Measurements from ENCODE around the gene FGFBP1.

The FGFBP1 gene

DNA sequence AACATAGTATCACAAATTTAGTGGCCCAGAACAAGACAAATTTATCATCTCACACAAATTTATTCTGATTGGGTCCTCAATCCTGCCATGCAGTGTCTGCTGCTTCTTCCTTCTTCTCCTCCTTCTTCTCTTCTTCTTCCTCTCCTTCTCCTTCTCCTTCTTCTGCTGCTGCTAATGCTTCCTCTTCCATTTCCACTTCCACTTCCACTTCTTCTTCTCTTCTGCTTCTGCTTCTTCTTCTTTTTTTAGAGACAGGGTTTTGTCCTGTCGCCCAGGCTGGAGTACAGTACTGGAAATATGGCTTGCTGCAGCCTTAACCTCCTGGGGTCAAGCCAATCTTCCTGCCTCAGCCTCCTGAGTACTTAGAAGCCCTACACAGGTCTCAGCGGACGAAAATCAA is 37.5 kb downstream of the FGFBP1 start:
- no peak overlapping the region for H3K27ac ChIP-seq (ENCODE audit: extremely low read depth, low read depth, low read length)
- no peak for TF ChIP-seq ZNF157 (tag by site-specific recombination; IDR thresholded peaks at IDR 0.05)
- no peak for TF ChIP-seq ZNF571 (tag by site-specific recombination; IDR thresholded peaks at IDR 0.05)
- TF ChIP-seq, protein P1, sequence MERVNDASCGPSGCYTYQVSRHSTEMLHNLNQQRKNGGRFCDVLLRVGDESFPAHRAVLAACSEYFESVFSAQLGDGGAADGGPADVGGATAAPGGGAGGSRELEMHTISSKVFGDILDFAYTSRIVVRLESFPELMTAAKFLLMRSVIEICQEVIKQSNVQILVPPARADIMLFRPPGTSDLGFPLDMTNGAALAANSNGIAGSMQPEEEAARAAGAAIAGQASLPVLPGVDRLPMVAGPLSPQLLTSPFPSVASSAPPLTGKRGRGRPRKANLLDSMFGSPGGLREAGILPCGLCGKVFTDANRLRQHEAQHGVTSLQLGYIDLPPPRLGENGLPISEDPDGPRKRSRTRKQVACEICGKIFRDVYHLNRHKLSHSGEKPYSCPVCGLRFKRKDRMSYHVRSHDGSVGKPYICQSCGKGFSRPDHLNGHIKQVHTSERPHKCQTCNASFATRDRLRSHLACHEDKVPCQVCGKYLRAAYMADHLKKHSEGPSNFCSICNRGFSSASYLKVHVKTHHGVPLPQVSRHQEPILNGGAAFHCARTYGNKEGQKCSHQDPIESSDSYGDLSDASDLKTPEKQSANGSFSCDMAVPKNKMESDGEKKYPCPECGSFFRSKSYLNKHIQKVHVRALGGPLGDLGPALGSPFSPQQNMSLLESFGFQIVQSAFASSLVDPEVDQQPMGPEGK (tag by site-specific recombination; IDR thresholded peaks at IDR 0.05), result no peak
- TF ChIP-seq ZNF221 (tag by site-specific recombination; IDR thresholded peaks at IDR 0.05; ENCODE audit: borderline replicate concordance), result no peak
- H3K36me3 ChIP-seq (ENCODE audit: control insufficient read depth in 2 of 2, insufficient read depth in 1 of 2, low read length in 2 of 2), result no peaks in the 10 kb centered on the region
- ChIA-PET POLR2A (interaction anchor here (0.7 kb wide), 1 partner anchor 349 kb away, joined by 10 read pairs; no protein-coding TSS in a partner anchor), CTCF (no interaction called here)
- no peaks in the 10 kb centered on the region for H3K9me3 ChIP-seq (ENCODE audit: control insufficient read depth, insufficient read depth, low read depth, low read length)
- no peak overlapping the region for H3K4me3 ChIP-seq (ENCODE audit: low read depth, low read length)
- H3K4me1 ChIP-seq (ENCODE audit: control insufficient read depth, insufficient read depth, low read length), result no peaks in the 10 kb centered on the region

DNA sequence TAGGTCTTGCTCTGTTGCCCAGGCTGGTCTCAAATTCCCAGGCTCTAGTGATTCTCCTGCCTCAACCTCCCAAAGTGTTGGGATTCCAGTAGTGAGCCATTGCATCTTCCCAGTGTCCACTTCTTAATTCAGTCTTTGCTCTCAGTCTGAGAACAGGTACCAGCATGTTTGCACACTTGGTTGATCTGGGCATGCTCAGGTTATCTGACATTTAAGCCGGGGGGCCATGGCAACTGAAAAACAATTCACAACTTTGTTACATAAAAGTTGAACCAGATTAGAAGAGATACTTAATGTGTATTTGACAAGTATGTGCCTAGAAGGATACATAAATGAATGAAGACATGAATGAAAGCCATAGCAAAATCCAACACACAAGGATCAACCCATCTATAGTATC is 39.0 kb downstream of the FGFBP1 start:
- Histone ChIP-seq H3K36me3 (ENCODE audit: control insufficient read depth in 2 of 2, insufficient read depth in 1 of 2, low read length in 2 of 2) (no peaks in the 10 kb centered on the region), H3K27ac (ENCODE audit: extremely low read depth, low read depth, low read length) (no peak overlapping the region), H3K4me3 (ENCODE audit: low read depth, low read length) (no peak overlapping the region), H3K4me1 (ENCODE audit: control insufficient read depth, insufficient read depth, low read length) (no peaks in the 10 kb centered on the region), H3K9me3 (ENCODE audit: control insufficient read depth, insufficient read depth, low read depth, low read length) (no peaks in the 10 kb centered on the region)
- ChIA-PET CTCF (no interaction called here), POLR2A (no interaction called here)
- TF ChIP-seq MZF1 (tag by site-specific recombination; IDR thresholded peaks at IDR 0.05; ENCODE audit: borderline replicate concordance), result no peak
- no peak for TF ChIP-seq ZNF76 (tag by site-specific recombination; IDR thresholded peaks at IDR 0.05; ENCODE audit: borderline replicate concordance, low read depth)
- TF ChIP-seq ZNF16 (tag by site-specific recombination; IDR thresholded peaks at IDR 0.05; ENCODE audit: low read depth), result no peak
- no peak for TF ChIP-seq ZFP69B (tag by site-specific recombination; IDR thresholded peaks at IDR 0.05)
- TF ChIP-seq ZNF350 (tag by site-specific recombination; IDR thresholded peaks at IDR 0.05), result no peak
- no peak for TF ChIP-seq ZNF19 (tag by site-specific recombination; IDR thresholded peaks at IDR 0.05; ENCODE audit: low read depth)
- TF ChIP-seq, protein P2, sequence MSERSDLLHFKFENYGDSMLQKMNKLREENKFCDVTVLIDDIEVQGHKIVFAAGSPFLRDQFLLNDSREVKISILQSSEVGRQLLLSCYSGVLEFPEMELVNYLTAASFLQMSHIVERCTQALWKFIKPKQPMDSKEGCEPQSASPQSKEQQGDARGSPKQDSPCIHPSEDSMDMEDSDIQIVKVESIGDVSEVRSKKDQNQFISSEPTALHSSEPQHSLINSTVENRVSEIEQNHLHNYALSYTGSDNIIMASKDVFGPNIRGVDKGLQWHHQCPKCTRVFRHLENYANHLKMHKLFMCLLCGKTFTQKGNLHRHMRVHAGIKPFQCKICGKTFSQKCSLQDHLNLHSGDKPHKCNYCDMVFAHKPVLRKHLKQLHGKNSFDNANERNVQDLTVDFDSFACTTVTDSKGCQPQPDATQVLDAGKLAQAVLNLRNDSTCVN (tag by site-specific recombination; optimal IDR thresholded peaks at IDR 0.05), result no peak
- no peak for TF ChIP-seq KLF1 (tag by site-specific recombination; IDR thresholded peaks at IDR 0.05)
- TF ChIP-seq ZNF707 (tag by site-specific recombination; IDR thresholded peaks at IDR 0.05), result no peak
- no peak for TF ChIP-seq OSR2 (tag by site-specific recombination; IDR thresholded peaks at IDR 0.05)
- no peak for TF ChIP-seq ZNF416 (tag by site-specific recombination; IDR thresholded peaks at IDR 0.05)

DNA sequence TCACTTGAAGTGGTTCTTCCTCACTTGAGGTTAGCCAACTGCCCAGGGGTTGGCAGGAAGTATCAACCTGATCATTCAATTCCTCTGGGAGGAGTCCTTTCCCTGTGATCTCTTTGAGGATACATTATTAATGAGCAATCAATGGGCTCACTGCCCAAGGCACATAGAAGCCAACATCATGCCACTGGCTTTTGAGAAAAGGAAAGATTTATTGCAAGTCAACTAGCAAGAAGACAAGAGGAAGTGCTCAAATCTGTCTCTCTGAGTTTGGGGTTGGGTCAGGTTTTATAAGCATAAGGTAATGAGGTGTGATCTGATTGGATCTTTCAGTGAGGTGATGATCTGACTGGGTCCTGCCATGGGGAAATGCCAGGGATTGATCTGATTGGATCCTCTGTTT is 39.6 kb downstream of the FGFBP1 start:
- no peaks in the 10 kb centered on the region for H3K4me1 ChIP-seq (ENCODE audit: control insufficient read depth, insufficient read depth, low read length)
- no peaks in the 10 kb centered on the region for H3K9me3 ChIP-seq (ENCODE audit: control insufficient read depth, insufficient read depth, low read depth, low read length)
- ChIA-PET CTCF (interaction anchor here (0.8 to 1.4 kb wide), 2 partner anchors 16 to 464 kb away, joined by 3 to 5 read pairs; no protein-coding TSS in a partner anchor), POLR2A (no interaction called here)
- no peak overlapping the region for H3K4me3 ChIP-seq (ENCODE audit: low read depth, low read length)
- H3K36me3 ChIP-seq (ENCODE audit: control insufficient read depth in 2 of 2, insufficient read depth in 1 of 2, low read length in 2 of 2), result no peaks in the 10 kb centered on the region
- no peak overlapping the region for H3K27ac ChIP-seq (ENCODE audit: extremely low read depth, low read depth, low read length)
- TF ChIP-seq ZNF777 (tag by site-specific recombination; IDR thresholded peaks at IDR 0.05; ENCODE audit: borderline replicate concordance) (no peak), MEIS1 (CRISPR knock-in tag; IDR thresholded peaks at IDR 0.05; ENCODE audit: borderline replicate concordance) (no peak), GLI4 (tag by site-specific recombination; IDR thresholded peaks at IDR 0.05) (no peak), ZNF747 (tag by site-specific recombination; IDR thresholded peaks at IDR 0.05) (no peak), ZNF423 (tag by site-specific recombination; IDR thresholded peaks at IDR 0.05) (no peak), ZNF626 (tag by site-specific recombination; IDR thresholded peaks at IDR 0.05) (no peak), ZNF292 (tag by site-specific recombination; IDR thresholded peaks at IDR 0.05; ENCODE audit: borderline replicate concordance, low read depth) (no peak), ZNF596 (tag by site-specific recombination; IDR thresholded peaks at IDR 0.05) (no peak), BCL11A (tag by site-specific recombination; IDR thresholded peaks at IDR 0.05; ENCODE audit: low read depth) (no peak), ZNF624 (tag by site-specific recombination; IDR thresholded peaks at IDR 0.05) (no peak), ZNF621 (tag by site-specific recombination; IDR thresholded peaks at IDR 0.05) (no peak), KLF1 (tag by site-specific recombination; IDR thresholded peaks at IDR 0.05) (no peak), HOXA7 (CRISPR knock-in tag; IDR thresholded peaks at IDR 0.05; ENCODE audit: borderline replicate concordance) (no peak), FEZF1 (tag by site-specific recombination; IDR thresholded peaks at IDR 0.05) (no peak)
- TF ChIP-seq, protein P3, sequence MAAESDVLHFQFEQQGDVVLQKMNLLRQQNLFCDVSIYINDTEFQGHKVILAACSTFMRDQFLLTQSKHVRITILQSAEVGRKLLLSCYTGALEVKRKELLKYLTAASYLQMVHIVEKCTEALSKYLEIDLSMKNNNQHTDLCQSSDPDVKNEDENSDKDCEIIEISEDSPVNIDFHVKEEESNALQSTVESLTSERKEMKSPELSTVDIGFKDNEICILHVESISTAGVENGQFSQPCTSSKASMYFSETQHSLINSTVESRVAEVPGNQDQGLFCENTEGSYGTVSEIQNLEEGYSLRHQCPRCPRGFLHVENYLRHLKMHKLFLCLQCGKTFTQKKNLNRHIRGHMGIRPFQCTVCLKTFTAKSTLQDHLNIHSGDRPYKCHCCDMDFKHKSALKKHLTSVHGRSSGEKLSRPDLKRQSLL (tag by site-specific recombination; IDR thresholded peaks at IDR 0.05), result no peak
- TF ChIP-seq, protein P4, sequence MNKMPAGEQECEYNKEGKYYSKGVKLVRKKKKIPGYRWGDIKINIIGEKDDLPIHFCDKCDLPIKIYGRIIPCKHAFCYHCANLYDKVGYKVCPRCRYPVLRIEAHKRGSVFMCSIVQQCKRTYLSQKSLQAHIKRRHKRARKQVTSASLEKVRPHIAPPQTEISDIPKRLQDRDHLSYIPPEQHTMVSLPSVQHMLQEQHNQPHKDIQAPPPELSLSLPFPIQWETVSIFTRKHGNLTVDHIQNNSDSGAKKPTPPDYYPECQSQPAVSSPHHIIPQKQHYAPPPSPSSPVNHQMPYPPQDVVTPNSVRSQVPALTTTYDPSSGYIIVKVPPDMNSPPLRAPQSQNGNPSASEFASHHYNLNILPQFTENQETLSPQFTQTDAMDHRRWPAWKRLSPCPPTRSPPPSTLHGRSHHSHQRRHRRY (tag by site-specific recombination; IDR thresholded peaks at IDR 0.05), result no peak

Measured in HEK293 (cell line).